T47D (cell line): ENCODE measurements around the gene ZNF862.
"Not testable (repeated sequence)": the region's sequence is repeated elsewhere in the genome, so short reads cannot be mapped to it uniquely, and the experiment has no call there.

Experiments used
- DNase-seq, 2 experiments: peaks; one replicate each; pipeline versions ENCODE4 v3.0.0 to v3.0.0-alpha.2; 2011 to 2012; ENCODE audit warnings: low read depth in 1 of 2, low spot score in 1 of 2
- JUND ChIP-seq: IDR thresholded peaks from 2 replicates; pipeline ENCODE4 v1.6.1; 2012; ENCODE audit warnings: low read depth
- in situ Hi-C: cut with HindIII; loops from 2 replicates; pipeline ENCODE4 v1.10.0; 2016; ENCODE audit warnings: low sequenced_read_pairs, low pct_unique_long_range_greater_than_20kb

The ZNF862 gene

GRCh38 chr7:149887311-149887710, 49.1 kb downstream of the ZNF862 start:
- DNase-seq = no peak
- in situ Hi-C loops = no loop called here
- TF ChIP-seq JUND = no peak

- in situ Hi-C loops, DNase-seq: not testable (repeated sequence)
Measured at GRCh38 chr7:149890715-149891114, 52.5 kb downstream of the ZNF862 start.

- DNase-seq, in situ Hi-C loops: not testable (repeated sequence)
Measured at GRCh38 chr7:149894957-149895356, 56.8 kb downstream of the ZNF862 start.

- in situ Hi-C loops, DNase-seq: not testable (repeated sequence)
Measured at GRCh38 chr7:149907776-149908376, 69.7 kb downstream of the ZNF862 start.

- in situ Hi-C loops, DNase-seq: not testable (repeated sequence)
Measured at GRCh38 chr7:149910219-149910618, 72.0 kb downstream of the ZNF862 start.

GRCh38 chr7:149912126-149912525, 74.0 kb downstream of the ZNF862 start:
- in situ Hi-C loops, DNase-seq: not testable (repeated sequence)
